A549 treated with CORT108297 at 1 μM for 4 hours (cell line): ENCODE measurements around the gene LMNB1. TPM values are rescaled to one million over a fixed set of nuclear protein-coding genes. Genes with fewer than 3 reads are reported as not detected.

Experiments used
- total RNA-seq: library from RNA; stranded (reverse); fragments of 200-300 nt; extraction: Qiagen RNA extraction; gene quantifications from 5 replicates; pipeline ENCODE4 v1.2.3, GENCODE V29; 2022

The LMNB1 gene
- total RNA-seq = 56.2 to 81.4 TPM (median 59.9 TPM) in 5 replicates

DNA sequence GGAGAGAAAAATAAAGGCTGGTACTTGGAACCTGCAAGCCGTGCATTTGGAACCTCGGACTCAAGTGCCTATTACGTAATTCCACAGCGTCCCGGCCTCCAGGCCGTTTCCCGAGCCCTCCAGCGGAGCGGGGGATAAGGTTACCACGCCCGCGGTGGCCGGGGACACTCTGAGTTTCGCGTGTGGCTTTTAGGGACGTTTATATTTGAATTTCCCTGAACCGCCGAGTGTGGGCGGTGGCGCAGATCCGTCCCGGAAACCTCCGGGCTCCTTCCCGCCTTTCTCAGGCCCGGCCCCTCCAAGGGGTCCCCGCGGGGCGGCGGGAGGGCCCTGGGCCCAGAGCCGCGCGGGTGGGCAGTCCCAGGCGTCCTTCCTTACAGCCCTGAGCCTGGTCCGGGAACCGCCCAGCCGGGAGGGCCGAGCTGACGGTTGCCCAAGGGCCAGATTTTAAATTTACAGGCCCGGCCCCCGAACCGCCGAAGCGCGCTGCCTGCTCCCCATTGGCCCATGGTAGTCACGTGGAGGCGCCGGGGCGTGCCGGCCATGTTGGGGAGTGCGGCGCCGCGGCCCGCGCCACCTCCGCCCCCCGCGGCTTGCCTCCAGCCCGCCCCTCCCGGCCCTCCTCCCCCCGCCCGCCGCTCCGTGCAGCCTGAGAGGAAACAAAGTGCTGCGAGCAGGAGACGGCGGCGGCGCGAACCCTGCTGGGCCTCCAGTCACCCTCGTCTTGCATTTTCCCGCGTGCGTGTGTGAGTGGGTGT is at the start of gene LMNB1:
LMNB1 (plus strand) TSS at position 638 of the 758 bp plus-strand sequence. CDS start 373 bp downstream, outside the sequence.

Other genes starting within 250 kb of the LMNB1 start
- 67.1 to 81.1 TPM (median 72.0 TPM) in 5 replicates for gene ALDH7A1, start 181.9 kb upstream of the LMNB1 start, total RNA-seq
- gene PHAX, start 176.2 kb upstream of the LMNB1 start, total RNA-seq = 47.0 to 73.2 TPM (median 50.6 TPM) in 5 replicates